Activated CD4-positive, alpha-beta T cell treated with anti-CD3 and anti-CD28 coated beads, Interleukin-2, amount 10 ng/mL, durations not matched to agents 7 days and 5 days (primary cell): ENCODE measurements around the gene RPS3A. TPM values are rescaled to one million over a fixed set of nuclear protein-coding genes. Genes with fewer than 3 reads are reported as not detected.
A peak's percentile ranks its signal among the peaks of the same experiment; 100 is the strongest.
"Not testable (repeated sequence)": the region's sequence is repeated elsewhere in the genome, so short reads cannot be mapped to it uniquely, and the experiment has no call there.

Experiments used
- CTCF ChIA-PET: fragments of 350-600 bp; sonication (Branson Sonifier 250); formaldehyde crosslinking; loops from one replicate; lab custom pipeline; 2021; ENCODE audit warnings: antibody characterized with exemption; lab: Charles Lee
- POLR2A ChIA-PET: fragments of 350-600 bp; sonication (Branson Sonifier 250); formaldehyde crosslinking; loops from one replicate; lab custom pipeline; 2021; ENCODE audit warnings: antibody characterized with exemption; lab: Charles Lee
- DNase-seq: peaks from one replicate; pipeline ENCODE4 v3.0.0-alpha.2; 2020
- H3K27ac Mint-ChIP-seq: one replicate; pipeline ENCODE4 v1.8.0; 2021; ENCODE audit warnings: mild to moderate bottlenecking, moderate library complexity, mixed read lengths
- H3K27me3 Mint-ChIP-seq: one replicate; pipeline ENCODE4 v1.8.0; 2021; ENCODE audit warnings: mixed read lengths
- H3K36me3 Mint-ChIP-seq: one replicate; pipeline ENCODE4 v1.8.0; 2021; ENCODE audit warnings: low read depth, mixed read lengths
- H3K4me1 Mint-ChIP-seq: one replicate; pipeline ENCODE4 v1.8.0; 2021; ENCODE audit warnings: mixed read lengths
- H3K4me3 Mint-ChIP-seq: one replicate; pipeline ENCODE4 v1.8.0; 2021; ENCODE audit warnings: mild to moderate bottlenecking, moderate library complexity, mixed read lengths
- H3K9me3 Mint-ChIP-seq: one replicate; pipeline ENCODE4 v1.8.0; 2021; ENCODE audit warnings: mixed read lengths
- total RNA-seq, 2 experiments: library from RNA; stranded (reverse); gene quantifications; one replicate each; pipeline ENCODE4 v1.2.3, GENCODE V29; 2021

RPS3A gene
- 1,000 to 10,000 TPM; 1,755 to 1,802 TPM for total RNA-seq

DNA sequence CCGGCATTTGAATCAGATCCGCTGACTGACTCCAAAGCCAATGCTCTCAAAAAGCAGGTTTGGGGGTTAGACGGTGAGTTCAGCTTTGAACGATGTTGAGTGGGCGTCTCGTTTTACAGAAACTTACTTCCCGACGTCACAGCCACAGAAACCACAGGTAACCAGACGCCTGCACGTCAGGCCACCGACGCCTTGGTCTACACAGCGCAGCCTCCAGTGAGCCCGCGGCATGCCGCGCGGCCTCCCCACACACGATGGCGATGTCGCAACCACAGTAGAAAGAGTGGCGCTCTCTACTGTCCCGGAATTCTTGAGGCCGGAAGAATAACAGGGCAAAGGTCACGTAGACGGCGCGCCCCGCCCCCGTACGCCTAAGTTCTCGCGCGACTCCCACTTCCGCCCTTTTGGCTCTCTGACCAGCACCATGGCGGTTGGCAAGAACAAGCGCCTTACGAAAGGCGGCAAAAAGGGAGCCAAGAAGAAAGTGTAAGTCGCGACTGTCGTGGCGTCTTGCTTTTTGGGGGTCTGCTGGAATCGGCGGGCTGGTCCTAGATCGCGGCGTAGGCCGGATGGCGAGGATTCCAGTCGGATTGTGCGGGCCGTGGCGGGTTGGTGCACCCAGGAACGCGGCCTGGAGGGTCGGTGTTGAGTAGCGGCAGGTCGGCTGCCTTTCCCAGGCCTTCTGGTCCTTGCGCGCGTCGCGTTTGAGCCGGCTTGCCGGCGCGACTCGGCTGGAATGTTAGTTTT lies at the start of gene RPS3A:
Gene RPS3A, plus strand, starts transcription at position 400 of the 747 bp plus-strand sequence. Its CDS starts 25 bp downstream, at position 425.
- ChIA-PET POLR2A (interaction anchor here (0.6 kb wide), 1 partner anchor 1217 kb away, joined by 4 read pairs; no protein-coding TSS in a partner anchor), CTCF (interaction anchor here (0.6 to 1.4 kb wide), 10 partner anchors 9 to 986 kb away, joined by 3 to 9 read pairs (median 5); no protein-coding TSS in a partner anchor)
- H3K27ac Mint-ChIP-seq = peak within 1 kb of the TSS; percentile 97
- peak within 1 kb of the TSS; percentile 97 for H3K4me3 Mint-ChIP-seq
- H3K4me1 Mint-ChIP-seq = peaks cover 49% of the 10 kb centered on the region
- peaks cover 44% of the 10 kb centered on the region for H3K36me3 Mint-ChIP-seq
- DNase-seq = peak; percentile 96
- H3K27me3 Mint-ChIP-seq = no peaks in the 10 kb centered on the region
- H3K9me3 Mint-ChIP-seq = no peaks in the 10 kb centered on the region

GRCh38 chr4:151052785-151053184 lies 46.6 kb upstream of the RPS3A start:
- CTCF ChIA-PET = interaction anchor here (0.7 kb wide), 1 partner anchor 9 kb away, joined by 3 read pairs; no protein-coding TSS in a partner anchor

GRCh38 chr4:151055539-151055938 lies 43.9 kb upstream of the RPS3A start:
- ChIA-PET POLR2A (no interaction called here), CTCF (no interaction called here)
- no peak overlapping the region for H3K4me3 Mint-ChIP-seq
- no peaks in the 10 kb centered on the region for H3K4me1 Mint-ChIP-seq
- H3K27ac Mint-ChIP-seq = no peak overlapping the region
- peaks cover 1% of the 10 kb centered on the region for H3K27me3 Mint-ChIP-seq
- no peaks in the 10 kb centered on the region for H3K9me3 Mint-ChIP-seq
- no peak for DNase-seq
- H3K36me3 Mint-ChIP-seq = no peaks in the 10 kb centered on the region

More at GRCh38 chr4:151052785-151053184, 46.6 kb upstream of the RPS3A start:
- POLR2A ChIA-PET = interaction anchor here (0.6 kb wide), 1 partner anchor 193 kb away, joined by 4 read pairs; no protein-coding TSS in a partner anchor
- H3K36me3 Mint-ChIP-seq = no peaks in the 10 kb centered on the region
- H3K4me3 Mint-ChIP-seq = no peak overlapping the region
- H3K9me3 Mint-ChIP-seq = no peaks in the 10 kb centered on the region
- peaks cover 1% of the 10 kb centered on the region for H3K27me3 Mint-ChIP-seq
- DNase-seq = no peak
- no peak overlapping the region for H3K27ac Mint-ChIP-seq
- no peaks in the 10 kb centered on the region for H3K4me1 Mint-ChIP-seq

DNA sequence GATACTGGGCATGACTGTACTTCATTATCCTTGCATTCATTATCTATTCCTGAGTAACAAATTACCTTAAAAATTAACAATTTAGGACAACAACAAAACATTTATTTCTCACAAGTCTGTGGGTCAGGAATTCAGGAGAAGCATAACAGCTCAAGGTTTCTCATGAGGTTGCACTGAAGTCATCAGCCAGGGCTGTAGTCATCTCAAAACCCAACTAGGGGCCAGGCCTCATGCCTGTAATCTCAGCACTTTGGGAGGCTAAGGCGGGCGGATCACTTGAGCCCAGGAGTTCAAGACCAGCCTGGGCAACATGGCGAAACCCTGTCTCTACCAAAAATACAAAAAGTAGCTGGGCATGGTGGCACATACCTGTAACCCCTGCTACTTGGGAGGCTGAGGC lies 36.3 kb upstream of the RPS3A start:
- H3K4me3 Mint-ChIP-seq, H3K4me1 Mint-ChIP-seq, H3K36me3 Mint-ChIP-seq, H3K27me3 Mint-ChIP-seq, H3K27ac Mint-ChIP-seq, DNase-seq, POLR2A ChIA-PET, H3K9me3 Mint-ChIP-seq: not testable (repeated sequence)
- CTCF ChIA-PET = interaction anchor here (0.6 to 1.5 kb wide), 3 partner anchors 12 to 810 kb away, joined by 3 to 6 read pairs (median 3); no protein-coding TSS in a partner anchor

DNA sequence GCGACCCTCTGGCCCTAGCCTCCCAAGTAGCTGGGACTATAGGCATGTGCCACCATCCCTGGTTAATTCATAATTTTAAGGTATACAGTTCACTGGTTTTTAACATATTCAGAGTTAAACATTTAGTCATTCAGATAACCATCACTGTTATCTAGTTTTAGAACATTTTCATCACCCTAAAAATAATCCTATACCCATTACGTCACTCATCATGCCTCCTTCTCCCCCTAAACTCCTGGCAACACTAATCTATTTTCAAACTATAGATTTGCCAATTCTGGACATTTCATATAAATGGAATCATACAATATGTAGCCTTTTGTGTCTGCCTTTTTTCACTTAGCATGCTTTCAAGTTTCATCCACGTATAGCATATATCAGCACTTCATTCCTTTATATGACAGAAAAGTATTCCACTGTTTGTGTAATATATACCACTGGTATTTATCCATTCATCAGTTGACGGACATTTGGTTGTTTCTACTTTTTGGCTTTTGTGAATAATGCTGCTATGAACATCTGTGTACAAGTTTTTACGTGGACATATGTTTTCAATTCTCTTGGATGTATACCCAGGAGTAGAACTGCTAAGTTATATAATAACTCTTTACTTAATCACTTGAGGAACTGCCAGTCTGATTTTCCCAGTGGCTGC lies 32.0 kb upstream of the RPS3A start:
- Mint-ChIP-seq H3K36me3 (no peaks in the 10 kb centered on the region), H3K4me1 (no peaks in the 10 kb centered on the region), H3K27ac (no peak overlapping the region), H3K27me3 (no peaks in the 10 kb centered on the region), H3K4me3 (no peak overlapping the region), H3K9me3 (no peaks in the 10 kb centered on the region)
- ChIA-PET POLR2A (no interaction called here), CTCF (no interaction called here)
- DNase-seq = no peak

DNA sequence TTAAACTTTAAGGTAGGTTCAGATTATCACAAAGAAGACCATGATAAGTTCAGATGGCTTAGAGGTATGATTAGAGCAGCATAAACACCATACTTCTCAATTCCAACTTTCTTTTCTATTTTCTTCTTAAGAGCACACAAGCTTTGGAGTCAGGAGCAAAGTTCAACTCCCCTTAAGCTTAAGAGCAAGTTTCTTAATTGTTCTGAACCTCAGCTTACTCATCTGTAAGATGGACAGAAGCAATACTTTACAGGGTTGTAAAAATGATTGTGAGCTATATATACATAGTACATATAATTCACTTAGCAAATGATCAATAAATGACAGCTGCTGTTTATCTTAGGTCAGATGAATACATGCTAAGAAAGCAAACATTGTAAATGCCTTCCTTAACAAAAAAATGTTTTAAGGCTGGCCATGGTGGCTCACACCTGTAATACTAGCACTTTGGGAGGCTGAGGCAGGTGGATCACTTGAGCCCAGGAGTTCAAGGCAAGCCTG lies 25.0 kb upstream of the RPS3A start:
- Mint-ChIP-seq H3K27me3 (no peaks in the 10 kb centered on the region), H3K4me1 (no peaks in the 10 kb centered on the region), H3K4me3 (no peak overlapping the region), H3K9me3 (no peaks in the 10 kb centered on the region), H3K27ac (no peak overlapping the region), H3K36me3 (no peaks in the 10 kb centered on the region)
- DNase-seq = no peak
- ChIA-PET CTCF (interaction anchor here (0.6 to 1.8 kb wide), 4 partner anchors 11 to 399 kb away, joined by 3 to 6 read pairs (median 4); no protein-coding TSS in a partner anchor), POLR2A (no interaction called here)

GRCh38 chr4:151077978-151078377 lies 21.4 kb upstream of the RPS3A start:
- H3K36me3 Mint-ChIP-seq, DNase-seq, POLR2A ChIA-PET, CTCF ChIA-PET, H3K27ac Mint-ChIP-seq, H3K4me1 Mint-ChIP-seq, H3K9me3 Mint-ChIP-seq, H3K27me3 Mint-ChIP-seq, H3K4me3 Mint-ChIP-seq: not testable (repeated sequence)

DNA sequence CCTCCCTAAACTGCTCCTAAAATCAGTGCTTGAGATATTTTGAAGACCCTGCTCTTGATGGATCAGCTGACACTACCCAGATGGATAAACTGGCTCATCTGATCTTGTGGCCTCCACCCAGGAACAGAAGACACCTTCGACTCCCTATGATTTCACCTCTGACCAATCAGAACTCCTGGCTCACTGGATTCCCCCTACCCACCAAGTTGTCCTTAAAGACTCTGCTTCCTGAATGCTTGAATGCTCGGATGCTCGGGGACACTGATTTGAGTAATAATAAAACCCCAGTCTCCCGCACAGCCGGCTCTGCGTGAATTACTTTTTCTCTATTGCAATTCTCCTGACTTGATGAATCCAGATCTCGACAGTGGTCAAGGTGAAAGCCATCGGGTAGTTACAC lies 12.0 kb upstream of the RPS3A start:
- CTCF ChIA-PET = no interaction called here
- no peak overlapping the region for H3K27ac Mint-ChIP-seq
- no peak overlapping the region for H3K4me3 Mint-ChIP-seq

GRCh38 chr4:151091047-151091446 lies 8.4 kb upstream of the RPS3A start:
- Mint-ChIP-seq H3K36me3 (no peaks in the 10 kb centered on the region), H3K9me3 (no peaks in the 10 kb centered on the region), H3K27ac (no peak overlapping the region), H3K27me3 (no peaks in the 10 kb centered on the region), H3K4me1 (peaks cover 4% of the 10 kb centered on the region), H3K4me3 (no peak overlapping the region)
- POLR2A ChIA-PET = no interaction called here
- DNase-seq = no peak
- CTCF ChIA-PET = no interaction called here

More for the DNA sequence above, 12.0 kb upstream of the RPS3A start:
- no peaks in the 10 kb centered on the region for H3K4me1 Mint-ChIP-seq
- DNase-seq = no peak
- no peaks in the 10 kb centered on the region for H3K9me3 Mint-ChIP-seq
- POLR2A ChIA-PET = no interaction called here
- H3K36me3 Mint-ChIP-seq = no peaks in the 10 kb centered on the region
- H3K27me3 Mint-ChIP-seq = no peaks in the 10 kb centered on the region

- Mint-ChIP-seq H3K4me1 (peaks cover 5% of the 10 kb centered on the region), H3K36me3 (no peaks in the 10 kb centered on the region), H3K27me3 (no peaks in the 10 kb centered on the region), H3K9me3 (no peaks in the 10 kb centered on the region), H3K4me3 (no peak overlapping the region), H3K27ac (no peak overlapping the region)
- POLR2A ChIA-PET = no interaction called here
- CTCF ChIA-PET = interaction anchor here (0.5 to 1.0 kb wide), 2 partner anchors 75 to 1358 kb away, joined by 3 to 6 read pairs; no protein-coding TSS in a partner anchor
- DNase-seq = no peak
Measured at GRCh38 chr4:151092488-151092887, 6.9 kb upstream of the RPS3A start.

- Mint-ChIP-seq H3K4me3 (no peak overlapping the region), H3K4me1 (peaks cover 10% of the 10 kb centered on the region), H3K36me3 (no peaks in the 10 kb centered on the region), H3K27ac (no peak overlapping the region), H3K27me3 (no peaks in the 10 kb centered on the region), H3K9me3 (no peaks in the 10 kb centered on the region)
- no peak for DNase-seq
- POLR2A ChIA-PET = no interaction called here
- CTCF ChIA-PET = no interaction called here
Measured at GRCh38 chr4:151093203-151093602, 6.2 kb upstream of the RPS3A start.

GRCh38 chr4:151094290-151094751 lies 5.1 kb upstream of the RPS3A start:
- H3K36me3 Mint-ChIP-seq = no peaks in the 10 kb centered on the region
- DNase-seq = no peak
- ChIA-PET POLR2A (no interaction called here), CTCF (interaction anchor here (0.5 to 0.6 kb wide), 2 partner anchors 12 to 20 kb away, joined by 3 to 5 read pairs; no protein-coding TSS in a partner anchor)
- peaks cover 20% of the 10 kb centered on the region for H3K4me1 Mint-ChIP-seq
- H3K27ac Mint-ChIP-seq = no peak overlapping the region
- H3K27me3 Mint-ChIP-seq = no peaks in the 10 kb centered on the region
- H3K9me3 Mint-ChIP-seq = no peaks in the 10 kb centered on the region
- H3K4me3 Mint-ChIP-seq = no peak overlapping the region

DNA sequence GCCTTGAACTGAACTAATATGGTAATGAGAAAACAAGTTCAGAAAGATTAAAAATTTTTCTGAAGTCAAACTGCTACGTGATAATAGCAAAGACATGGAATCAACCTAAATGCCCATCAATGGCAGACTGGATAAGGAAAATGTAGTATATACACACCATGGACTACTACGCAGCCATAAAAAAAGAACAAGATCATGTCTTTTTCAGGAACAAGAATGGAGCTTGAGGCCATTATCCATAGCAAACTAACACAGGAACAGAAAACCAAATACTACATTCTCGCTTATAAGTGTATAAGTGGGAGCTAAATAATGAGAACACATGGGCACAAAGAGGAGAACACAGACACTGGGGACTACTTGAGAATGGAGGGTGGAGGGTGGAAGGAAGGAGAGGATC lies 4.3 kb upstream of the RPS3A start:
- Mint-ChIP-seq H3K36me3 (peaks cover 7% of the 10 kb centered on the region), H3K9me3 (no peaks in the 10 kb centered on the region), H3K27me3 (no peaks in the 10 kb centered on the region), H3K27ac (no peak overlapping the region), H3K4me3 (no peak overlapping the region), H3K4me1 (peaks cover 20% of the 10 kb centered on the region)
- DNase-seq = no peak
- POLR2A ChIA-PET = no interaction called here
- CTCF ChIA-PET = no interaction called here
